SW 1271 (cell line): ENCODE results near the gene NKX2-4.

Experiments used
- DNase-seq, 2 experiments: peaks; one replicate each; lab custom pipeline; 2025; lab: John Stamatoyannopoulos, UW

NKX2-4 gene

DNA sequence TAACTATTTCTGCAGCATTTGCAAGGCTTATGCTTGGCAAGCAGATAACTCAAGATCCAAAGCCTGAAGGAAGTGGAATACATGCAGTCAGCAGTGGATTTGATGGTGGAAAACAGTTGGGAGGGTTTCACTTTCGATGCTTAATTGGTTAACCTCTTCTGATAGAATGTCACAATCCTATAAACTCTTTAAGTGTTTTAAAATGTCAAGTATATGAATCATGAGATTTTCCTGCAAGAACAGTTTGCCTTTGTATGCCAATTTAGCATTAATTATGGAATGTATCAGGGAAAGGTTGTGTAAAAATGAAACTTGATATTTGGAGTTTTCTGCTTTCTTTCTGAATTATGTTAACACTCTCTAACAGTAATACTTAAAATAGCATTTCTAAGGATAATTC lies 36.6 kb downstream of the NKX2-4 start:
- no peak for DNase-seq

DNA sequence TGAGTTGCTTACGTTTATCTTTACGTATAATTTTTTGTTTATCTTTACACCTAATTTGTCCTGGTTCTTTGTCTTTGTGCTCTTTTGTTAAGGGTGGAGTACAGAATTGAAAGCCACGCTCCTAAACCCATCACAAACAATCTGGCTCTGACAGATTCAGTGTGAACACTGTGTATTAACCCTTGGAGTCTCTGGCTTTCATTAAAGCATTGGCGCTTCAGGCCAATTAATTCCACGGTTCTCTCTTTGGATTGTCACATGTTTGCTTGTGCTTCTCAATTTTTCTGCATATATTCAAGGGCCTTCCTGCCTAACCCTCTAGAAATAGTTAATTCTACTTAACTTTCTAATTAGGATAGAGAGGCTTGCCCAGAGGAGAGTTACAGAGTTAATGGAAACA lies 38.6 kb downstream of the NKX2-4 start:
- no peak for DNase-seq

DNA sequence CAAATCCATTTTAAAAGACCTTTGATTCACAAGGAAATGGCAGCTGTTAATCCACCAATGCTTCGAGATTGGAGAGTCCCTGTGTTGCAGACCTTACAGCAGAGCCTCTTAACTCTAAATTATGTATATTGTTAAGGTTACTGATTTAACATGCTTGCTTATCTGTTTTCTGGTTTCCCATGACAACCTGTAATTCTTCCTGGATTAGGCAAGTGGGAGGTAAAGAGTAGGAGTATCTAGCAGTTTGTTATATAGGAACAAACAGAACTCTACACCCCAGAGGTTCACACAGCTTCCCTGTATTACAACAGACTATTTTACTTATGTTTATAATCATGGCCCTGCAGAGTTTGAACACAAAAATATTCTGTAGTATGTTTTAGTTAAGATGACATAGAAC lies 39.5 kb downstream of the NKX2-4 start:
- DNase-seq: no peak

DNA sequence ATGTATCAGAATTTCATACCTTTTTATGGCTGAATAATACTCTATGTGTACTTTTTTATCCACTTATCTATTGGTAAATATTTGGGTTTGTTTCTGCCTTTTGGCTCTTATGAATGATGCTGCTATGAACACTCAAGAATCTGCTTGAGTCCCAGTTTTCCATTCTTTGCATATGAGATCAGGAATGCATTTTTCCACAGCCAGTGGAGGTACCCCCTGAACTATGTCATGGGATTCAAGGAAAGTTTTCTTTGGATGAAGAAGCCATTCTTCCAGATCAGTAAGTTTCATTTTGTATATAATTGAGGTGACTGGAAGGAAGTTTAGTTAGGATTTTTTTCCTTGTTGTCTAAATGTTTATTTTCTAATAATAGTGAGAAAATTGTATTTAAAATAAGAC lies 40.9 kb downstream of the NKX2-4 start:
- no peak for DNase-seq

DNA sequence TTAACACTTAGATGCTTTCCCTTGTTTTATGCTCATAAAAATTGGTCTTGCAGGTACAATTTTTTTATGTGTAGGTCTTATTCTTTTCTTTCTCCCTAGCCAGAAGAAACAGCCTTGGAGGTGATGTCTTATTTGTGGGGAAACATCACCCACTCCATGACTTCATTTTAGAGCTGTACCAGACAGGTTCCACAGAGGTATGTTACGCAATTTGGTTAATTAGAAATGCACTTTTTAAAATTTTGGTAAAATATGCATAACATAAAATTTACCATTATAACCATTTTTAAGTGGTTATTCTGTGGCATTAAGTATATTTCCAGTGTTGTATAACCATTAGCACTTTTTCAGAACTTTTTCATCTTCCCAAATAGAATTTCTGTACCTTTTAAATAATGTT lies 41.3 kb downstream of the NKX2-4 start:
- no peak for DNase-seq

DNA sequence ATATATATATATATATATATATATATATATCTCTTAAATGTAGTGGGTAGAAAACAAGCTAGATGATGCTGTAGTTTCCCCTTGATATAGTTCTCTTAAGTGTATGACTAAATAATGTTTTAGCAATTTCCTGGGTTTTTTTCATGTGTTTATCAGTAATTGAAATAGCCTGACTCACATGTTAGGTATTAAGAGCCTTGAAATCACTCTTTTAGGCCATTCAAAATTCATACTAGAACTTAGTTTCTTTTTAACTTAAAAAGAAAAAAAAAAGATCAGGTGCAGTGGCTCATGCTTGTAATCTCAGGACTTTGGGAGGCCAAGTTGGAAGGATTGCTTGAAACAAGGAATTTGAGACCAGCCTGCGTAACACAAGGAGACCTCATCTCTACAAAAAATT lies 44.1 kb downstream of the NKX2-4 start:
- peak in 1 of 2 experiments; percentile 21 for DNase-seq

DNA sequence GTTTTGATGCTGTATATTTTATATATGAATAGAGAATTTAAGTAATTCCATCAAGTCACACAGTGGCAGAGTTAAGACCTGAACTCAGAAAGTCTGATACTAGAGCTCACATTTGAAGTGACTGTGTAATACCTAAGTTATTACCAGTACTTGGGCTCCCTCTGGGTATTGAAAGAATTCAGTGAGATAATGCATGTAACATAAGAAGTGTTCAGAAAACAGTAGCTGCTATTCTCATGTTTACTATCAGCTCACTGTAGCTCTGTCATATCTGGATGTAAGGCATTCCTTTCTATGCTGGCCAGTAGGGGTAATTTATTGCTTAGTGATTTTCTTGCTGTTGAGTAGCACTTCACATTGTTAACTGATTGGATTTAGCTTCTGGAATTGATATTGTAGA lies 44.6 kb downstream of the NKX2-4 start:
- DNase-seq: peak in 1 of 2 experiments; percentile 17
